GM19372 (cell line): ENCODE data around the gene WDR1.

Experiments
- ATAC-seq: cut with Tn5 transposase; IDR thresholded peaks from one replicate; pipeline ENCODE4 v1.9.1; 2021; ENCODE audit warnings: mild to moderate bottlenecking, low read depth, moderate library complexity; ENCODE audit not compliant: unreplicated experiment

WDR1 gene

DNA sequence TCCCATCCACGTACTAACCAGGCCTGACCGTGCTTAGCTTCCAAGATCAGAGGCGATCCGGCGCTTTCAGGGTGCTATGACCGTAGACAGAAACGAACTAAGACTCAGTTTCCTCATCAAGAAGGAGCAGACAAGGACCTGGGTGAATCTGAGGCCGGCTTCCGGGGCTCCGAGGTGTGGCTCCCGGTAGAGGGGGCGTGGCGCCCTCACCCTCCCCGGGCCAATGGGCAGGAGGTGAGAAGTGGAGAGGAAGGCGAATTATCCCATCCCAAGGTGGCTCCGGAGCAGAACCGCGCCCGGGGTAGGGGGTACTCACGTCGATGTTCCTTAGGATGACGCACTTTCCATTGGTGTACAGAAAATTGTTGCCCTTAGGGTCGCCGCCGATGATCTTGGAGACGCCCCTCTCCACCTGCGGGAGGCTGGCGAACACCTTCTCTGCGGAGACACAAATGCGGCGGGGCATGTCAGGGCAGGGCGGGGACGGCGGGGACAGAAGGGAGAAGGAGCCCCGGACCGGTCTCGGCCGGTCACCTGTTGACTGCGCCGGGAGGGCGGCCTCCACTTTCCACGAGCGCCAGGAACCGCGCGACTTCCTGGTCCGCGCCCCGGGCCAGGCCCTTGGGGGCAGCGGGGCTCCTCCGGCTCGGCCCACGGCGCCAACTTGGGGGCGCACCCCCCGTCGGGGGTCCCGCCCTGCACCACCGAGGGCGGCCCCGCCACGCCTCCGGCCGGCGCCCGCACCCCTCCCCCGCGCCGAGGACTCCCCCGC is 616 bp downstream of the WDR1 start:
- peak; percentile 33 for ATAC-seq

DNA sequence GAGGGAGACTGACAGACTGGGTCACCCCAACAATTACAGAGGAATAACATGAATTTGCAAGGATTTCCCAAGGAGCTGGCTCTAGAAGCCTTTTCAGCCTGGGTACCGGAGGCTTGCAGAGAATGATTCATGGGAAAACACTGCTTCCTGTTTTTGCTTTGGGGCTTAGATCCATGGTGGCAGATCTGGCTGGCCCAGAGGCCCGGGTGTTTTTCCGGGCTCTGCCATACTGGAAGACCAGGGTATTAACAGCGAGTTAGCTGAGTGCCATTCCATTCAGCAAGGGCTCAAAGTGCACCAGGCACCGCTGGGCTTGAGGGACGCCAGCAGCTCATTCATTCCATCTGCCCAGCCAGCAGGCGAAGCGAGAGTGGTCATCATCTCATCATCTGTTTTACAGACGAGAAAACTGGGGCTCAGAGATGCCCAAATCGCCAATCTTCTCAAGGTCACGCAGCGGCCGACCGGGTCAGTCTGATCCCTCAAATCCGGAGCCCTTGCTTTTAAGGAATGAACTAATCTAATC is 1.3 kb downstream of the WDR1 start:
- no peak for ATAC-seq

DNA sequence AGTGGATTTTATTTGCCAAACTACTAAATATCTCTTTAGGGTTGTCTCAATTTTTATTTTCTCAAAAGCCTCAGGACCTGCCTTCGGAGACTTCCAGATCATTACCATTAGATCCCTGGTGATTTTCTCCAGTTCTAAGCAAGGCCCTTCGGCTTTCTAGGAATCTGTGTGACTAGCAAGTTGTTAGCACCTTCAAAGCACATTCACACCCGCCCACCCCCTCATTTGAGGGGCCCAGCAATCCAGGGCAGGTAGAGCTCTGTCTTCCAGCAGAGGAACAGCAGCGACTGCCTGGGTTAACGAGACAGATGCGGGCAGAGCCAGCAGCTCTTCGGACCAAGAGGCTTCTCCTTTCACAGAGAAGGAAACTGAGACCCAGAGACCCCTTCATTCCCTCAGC is 2.0 kb downstream of the WDR1 start:
- no peak for ATAC-seq

DNA sequence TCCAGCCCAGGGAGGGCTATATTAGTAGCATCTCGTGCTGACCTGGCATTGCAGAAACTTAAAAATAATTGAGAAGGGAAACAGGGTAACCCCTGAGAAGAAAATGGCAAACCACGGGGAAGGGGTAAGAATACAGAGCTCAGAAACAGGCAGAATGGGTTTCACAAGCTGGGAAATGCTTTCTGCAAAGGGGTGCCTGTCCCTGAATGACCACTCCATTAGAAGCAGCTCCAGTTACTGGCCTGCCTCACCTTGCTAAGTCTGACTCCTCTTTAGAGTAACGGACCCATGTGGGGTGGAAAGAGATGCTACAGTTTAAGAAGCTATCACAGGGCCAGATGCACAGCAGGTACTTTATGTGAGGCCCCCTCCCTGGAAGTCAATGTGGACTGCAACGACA is 2.5 kb downstream of the WDR1 start:
- no peak for ATAC-seq

DNA sequence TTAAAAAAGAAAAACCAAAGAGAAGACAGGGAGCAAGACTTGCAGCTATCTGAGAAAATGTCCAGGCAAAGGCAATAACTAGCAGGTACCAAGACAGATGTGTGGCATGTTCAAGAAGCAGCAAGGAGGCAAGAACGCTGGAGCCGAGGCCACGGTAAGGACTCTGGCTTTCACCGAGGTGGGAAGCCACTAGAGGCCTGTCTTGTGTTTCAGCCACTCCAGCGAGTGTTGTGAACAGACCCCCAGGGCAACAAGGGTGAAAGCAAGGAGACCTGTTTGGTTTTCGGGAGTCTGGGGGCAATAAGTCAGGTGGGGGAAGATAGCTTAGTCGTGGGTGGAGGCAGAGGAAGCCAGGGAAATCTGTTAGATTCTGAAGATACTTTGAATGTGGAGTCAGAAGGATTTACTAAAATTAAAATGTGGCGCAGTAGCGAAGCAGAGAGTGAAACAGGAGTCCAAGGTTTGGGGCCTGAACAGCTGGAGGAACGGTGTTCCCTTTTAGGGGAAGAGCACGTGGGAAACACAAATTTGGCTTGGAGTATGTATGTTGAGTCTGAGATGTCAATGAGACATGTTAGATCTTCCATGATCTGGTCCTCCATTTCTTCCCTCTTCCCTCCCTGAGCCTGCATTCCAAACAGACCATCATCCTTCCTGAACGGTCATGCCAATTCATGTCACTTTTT is 3.1 kb downstream of the WDR1 start:
- no peak for ATAC-seq

DNA sequence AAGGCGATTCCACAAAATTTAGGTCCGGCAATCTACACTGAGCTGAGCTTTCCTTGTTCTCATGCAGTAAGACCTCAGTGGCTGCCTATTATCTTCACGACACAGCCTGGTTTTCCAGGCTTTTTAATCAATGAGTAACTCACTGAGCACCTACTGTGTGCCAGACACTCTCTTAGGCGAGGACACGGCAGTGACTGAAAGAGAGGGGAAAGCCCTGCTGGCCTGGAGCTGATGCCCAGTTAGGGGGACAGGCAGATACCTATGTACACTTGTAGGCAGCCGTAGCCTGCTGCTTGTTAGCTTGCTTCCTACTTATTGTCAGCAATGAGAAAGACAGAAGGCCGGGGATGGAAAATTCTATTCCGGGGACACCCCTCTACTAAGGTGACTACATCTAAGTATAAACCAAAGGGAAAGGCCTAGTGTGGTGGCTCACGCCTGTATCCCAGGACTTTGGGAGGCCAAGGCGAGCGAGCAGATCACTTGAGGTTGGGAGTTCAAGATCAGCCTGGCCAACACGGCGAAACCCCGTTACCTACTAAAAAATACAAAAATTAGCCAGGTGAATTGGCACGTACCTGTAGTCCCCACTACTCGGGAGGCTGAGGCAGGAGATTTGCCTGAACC is 3.8 kb downstream of the WDR1 start:
- no peak for ATAC-seq

DNA sequence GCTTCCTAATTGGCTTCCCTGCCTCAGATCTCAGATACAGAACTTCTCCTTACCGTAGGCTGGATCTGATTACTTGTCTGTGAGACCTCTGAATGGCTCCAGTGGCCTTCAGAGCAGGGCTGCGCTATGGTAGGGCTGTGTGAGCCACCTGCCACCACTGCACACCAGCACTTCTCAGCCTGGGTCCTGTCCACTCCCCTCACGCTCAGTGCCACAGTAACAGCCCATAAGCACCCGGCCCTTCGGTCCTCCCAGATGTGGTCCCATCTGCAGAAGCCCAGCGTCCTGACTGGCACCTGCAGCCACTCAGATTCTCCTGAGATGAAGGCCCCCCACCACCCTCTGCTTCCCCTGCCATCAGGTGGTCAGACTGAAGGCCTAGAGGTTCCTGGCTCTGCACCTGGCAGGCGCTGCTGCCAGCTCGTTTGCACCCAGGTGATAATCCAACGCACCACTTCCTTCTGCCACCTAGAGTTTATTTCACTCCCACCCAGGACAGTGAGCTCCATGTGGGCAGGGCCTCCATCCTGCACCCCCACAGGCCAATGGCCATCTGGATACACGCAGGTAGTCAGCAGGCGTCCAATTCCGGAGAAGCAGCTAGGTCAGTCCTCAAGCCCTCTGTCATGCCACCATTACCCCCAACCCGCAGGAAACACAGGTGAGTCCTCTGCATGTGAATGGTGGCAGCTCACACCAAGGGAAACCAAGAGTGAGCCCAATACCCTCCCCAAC is 5.4 kb downstream of the WDR1 start:
- ATAC-seq, result no peak

DNA sequence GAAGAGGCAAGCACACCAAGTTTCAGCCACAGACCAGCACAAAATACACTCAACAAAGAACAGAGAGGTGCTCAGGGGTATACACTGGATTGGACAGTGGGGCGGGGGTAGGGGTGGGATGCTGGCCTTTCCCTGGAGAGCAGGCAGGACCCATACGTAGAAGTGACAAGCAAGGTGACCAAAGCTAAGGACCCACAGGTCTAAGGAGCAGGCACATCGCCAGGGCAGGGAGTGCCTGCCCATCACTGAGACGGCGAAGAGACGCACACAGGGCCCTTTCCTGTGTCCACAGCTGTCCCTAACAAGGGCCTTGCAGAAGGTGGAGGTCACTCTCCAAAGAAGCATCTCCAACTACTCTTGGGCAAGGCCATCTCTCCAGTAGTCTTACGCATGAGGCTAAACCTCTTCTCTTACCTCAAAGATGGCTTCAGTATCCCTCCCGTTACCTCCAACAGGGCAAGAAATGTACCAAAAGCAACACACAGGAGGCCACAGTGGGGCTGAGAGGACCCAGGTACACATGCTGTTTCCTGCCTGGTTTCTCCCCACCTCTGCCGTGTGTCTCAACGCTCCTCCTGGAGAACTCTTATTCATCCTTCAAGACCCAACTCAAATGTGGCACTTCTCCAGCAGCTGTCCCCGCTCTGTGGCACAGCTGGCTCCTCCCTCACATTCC is 6.5 kb downstream of the WDR1 start:
- no peak for ATAC-seq

DNA sequence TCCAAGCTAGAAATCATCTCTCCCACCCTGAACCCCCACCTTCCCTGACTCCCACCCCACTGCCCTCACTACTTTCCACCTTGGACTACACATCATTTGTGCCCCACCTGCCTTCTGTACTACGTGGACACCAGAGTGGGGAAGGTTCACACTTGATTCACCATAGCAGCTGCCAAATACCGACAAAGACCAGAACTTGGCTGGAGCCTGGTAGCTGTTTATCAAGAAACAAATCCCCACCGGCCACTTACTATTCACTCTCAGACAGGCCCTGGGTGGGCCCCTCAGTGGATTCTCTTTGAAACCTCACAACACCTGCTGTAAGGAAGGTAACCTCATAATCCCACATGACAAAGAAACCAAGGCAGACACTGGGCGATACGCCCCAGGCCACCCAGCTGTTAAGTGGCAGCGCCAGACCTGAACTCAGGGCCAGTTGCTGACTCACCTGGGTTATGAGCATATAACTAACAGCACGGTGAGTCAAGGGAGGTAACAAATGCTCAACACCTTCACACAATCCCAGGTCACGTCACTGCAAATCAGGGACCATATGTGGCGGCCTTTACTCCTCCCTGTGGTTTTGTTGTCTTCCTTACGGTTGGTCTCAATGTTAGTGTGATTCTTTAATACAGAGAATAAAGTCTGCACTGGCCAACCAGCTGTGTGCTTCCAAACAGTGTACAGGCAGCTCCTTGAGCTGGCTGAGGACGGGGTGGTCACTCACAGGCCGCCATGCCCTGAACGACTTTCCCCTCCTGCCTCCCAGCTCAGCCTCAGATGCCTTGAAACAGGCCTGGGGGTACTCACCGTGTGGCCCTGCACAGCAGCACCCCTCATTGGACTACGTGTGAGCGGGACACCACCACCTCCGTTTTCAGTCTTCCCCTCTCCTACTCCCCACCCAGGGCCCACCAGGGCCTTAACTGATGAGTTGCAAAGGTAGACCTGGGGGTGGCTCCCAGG is 7.5 kb downstream of the WDR1 start:
- no peak for ATAC-seq

DNA sequence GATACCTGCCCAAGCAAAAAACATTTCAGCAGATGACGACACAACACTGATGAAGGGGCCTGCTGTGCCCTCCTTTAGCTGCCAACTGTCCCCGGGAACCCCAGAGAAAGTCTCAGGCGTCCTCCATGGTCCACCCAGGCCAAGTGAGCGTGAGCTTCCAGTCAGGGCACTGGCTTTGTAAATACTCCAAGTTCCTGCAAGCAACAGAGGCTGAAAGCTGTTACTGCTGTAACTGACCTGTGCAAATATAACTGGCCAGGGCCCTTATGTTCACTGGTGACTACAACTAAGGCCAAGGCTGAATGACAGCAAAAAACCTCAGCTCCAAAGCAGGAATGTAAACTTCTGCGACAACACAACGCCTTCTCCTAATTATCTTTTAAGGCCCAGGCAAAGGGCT is 8.2 kb downstream of the WDR1 start:
- no peak for ATAC-seq

DNA sequence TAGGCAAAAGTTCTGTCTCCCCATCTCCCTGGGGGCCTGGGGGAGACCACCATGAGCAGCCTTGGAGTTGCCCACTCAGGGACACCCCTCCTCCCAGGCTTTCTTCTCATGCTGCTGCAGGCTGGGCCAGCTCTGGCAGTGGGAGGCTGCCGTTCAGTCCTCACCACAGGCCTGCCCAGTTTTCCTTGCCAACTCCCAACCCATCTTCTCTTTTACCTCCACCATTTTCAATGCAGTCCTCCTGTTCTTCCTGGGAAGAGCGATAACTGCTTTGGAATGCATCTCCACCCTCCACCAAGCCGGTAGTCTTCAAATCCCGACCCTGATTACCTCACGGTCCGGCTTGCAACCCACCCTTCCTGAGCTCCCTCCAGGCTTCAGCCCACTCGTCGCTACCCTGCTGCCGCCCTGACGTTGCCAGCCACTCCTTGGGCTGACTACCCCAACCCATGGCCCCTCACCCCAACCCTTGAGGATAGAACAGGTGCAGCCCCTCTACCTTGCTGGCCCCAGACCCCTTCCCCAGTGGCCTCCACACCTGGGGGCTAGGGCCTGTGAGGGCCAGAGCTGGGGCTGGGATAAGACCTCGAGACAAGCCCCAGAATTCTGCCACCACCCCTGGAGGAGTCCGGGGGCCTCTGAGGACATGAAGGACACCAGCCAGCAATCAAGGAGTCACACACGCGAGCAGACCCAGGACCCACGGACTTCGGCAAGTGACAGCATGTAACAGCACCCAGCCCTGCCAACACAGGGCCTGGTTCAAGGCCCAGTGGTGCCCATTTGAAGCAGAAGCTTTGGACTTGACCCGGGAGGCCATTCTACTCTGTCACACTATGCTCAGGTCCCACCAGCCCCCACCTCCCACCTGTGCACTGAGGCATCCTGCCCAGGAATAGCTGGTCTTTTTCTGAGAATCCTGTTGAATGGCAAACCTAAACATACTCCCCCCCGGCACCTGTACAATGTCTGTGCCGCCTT is 9.2 kb downstream of the WDR1 start:
- ATAC-seq, result no peak

DNA sequence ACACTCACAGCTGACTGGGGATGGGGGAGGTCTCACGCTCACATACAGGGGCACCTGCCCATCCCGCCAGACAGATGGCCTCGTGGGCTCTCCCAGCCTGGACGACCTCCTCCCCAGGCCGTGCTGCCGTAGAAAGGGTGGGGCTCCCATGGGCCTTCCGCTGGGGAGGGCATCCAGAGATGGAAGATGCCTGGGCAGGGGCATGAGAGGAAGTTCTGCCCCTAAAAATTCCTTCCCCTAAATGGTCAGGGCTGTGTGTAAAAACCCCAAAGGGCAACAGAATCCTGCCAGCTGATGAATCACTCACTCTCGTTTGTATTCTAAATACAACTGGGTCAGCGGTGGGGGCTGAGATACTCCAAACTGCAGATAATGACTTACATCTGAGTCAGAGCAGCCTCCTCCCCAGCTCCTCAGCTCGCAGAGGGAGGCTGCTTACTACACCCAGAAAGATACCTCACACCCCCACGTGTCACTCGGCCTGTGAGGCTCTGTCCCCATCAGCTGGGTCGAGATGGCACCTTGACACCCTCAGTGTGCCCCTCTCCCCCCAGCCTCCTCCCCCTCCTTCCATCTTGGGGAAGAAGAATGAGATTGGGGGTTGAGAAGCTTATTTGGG is 10.1 kb downstream of the WDR1 start:
- ATAC-seq, result no peak

DNA sequence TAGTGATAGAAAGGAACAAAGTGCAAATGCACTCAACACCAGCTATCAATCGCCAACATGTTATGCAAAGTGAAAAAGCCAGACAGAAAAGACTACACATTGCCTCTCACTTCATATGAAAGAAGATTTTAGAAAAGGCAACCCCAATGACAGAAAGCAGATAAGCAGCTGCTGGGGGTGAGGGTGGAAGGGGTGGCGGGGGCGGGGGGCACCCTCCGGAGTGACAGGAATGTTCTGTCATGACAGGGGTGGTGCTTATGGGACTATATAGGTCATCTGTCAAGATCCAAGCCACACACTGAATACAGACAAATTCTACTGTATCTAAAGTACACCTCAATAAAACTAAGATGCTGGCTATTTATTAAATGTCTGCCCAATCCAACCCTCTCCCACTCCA is 10.7 kb downstream of the WDR1 start:
- no peak for ATAC-seq

DNA sequence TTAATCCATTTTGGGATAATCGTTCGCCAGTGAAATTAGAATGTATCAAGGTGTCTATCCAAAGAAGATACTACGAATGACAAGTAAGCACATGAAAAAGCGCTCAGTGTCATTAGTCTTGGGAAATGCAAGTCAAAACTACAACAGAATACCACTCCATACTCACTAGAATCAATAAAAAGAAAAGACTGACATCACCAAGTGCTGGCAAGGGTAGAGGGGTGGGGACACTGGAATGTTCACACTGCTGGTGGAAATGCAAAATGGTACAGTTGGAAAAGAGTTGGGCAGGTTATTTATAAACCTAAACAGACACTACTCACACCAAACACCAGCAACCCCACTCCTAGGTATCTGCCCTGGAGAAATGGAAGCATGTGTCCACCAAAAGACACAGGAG is 11.2 kb downstream of the WDR1 start:
- no peak for ATAC-seq

DNA sequence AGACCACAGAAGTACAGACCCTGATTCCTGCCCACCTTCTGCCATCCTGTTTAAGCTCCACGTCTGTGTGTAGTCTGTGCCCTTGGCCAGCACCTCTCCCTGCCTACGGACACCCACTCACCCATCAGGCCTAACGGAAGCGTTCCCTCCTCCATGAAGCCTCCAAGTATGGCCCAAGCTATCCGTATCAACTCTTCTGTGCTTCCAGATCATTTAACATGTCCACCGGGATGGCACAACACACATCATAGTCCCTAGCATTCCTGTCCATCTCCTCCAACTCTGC is 11.7 kb downstream of the WDR1 start:
- ATAC-seq, result no peak

DNA sequence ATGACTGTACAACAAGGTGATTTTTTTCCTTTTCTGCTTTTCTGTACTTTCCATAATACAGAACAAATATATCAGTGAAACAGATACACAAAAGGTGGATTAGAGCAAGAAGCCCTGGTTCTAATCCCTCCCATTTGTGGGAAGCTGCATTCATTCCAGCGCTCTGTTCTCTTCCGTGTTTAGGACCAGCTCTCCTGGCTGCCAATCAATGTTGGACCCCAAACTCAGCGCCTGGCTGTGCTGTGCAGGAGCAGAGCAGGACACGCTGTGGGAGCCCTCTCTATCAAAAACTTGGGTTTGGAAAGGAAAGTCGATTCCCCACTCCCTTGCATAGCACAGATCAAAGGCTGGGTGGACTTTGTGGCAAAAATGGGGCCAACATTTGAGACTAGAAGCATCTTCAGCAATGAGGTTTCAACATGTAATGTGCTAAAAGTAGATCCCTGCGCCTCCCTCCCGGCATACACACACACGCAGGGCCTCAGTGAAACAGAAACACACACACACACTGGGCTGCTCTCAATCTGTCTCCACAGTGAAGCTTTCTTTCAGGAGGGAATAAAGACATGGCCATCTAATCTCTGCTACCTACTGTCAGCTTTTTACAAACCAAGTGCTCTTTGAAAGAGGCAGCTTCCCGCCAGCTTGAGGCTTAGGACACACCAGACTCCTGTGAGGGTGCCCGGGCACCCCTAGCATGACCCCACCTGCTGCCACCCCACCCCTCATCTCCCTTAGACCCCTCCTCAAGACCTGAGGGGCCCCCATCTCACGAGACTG is 12.2 kb downstream of the WDR1 start:
- no peak for ATAC-seq
